Panc1 (cell line): ENCODE data around the gene TRAPPC10.

Experiments
- TF ChIP-seq, protein P1 (sequence below): fragments of 450-650 bp; IDR thresholded peaks from 2 replicates; pipeline ENCODE4 v1.5.1; 2017; ENCODE audit warnings: mild to moderate bottlenecking
- TF ChIP-seq, protein P2 (sequence below), 2 experiments: IDR thresholded peaks; 2 replicates each; pipeline ENCODE4 v1.6.1; 2011 to 2012; ENCODE audit warnings: low read depth in 2 of 2, control low read depth in 1 of 2, low read length in 1 of 2, mild to moderate bottlenecking in 1 of 2, moderate library complexity in 1 of 2; ENCODE audit not compliant: insufficient read depth in 1 of 2

DNA sequence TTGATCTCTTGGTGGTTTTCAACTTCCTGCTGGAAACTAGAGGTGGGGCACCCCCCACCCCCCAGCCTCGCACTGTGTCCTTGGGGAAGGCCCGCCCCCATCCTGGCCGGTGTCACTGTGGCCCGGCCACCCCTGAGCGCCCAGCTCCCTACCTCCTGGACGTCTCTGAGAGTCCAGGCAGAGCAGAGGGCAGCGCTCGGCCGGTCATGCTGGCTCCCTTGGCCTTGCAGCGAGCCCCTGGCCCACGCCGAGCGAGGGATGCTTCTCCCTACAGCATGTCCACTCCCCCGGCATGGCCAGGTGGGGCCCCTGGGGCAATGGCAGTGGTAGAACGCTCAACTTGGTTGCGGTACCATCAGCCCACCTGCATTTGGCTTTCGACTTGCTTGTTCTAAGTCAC is 28.7 kb upstream of the TRAPPC10 start:
- TF ChIP-seq, protein P1, sequence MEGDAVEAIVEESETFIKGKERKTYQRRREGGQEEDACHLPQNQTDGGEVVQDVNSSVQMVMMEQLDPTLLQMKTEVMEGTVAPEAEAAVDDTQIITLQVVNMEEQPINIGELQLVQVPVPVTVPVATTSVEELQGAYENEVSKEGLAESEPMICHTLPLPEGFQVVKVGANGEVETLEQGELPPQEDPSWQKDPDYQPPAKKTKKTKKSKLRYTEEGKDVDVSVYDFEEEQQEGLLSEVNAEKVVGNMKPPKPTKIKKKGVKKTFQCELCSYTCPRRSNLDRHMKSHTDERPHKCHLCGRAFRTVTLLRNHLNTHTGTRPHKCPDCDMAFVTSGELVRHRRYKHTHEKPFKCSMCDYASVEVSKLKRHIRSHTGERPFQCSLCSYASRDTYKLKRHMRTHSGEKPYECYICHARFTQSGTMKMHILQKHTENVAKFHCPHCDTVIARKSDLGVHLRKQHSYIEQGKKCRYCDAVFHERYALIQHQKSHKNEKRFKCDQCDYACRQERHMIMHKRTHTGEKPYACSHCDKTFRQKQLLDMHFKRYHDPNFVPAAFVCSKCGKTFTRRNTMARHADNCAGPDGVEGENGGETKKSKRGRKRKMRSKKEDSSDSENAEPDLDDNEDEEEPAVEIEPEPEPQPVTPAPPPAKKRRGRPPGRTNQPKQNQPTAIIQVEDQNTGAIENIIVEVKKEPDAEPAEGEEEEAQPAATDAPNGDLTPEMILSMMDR, result no peak
- TF ChIP-seq, protein P2, sequence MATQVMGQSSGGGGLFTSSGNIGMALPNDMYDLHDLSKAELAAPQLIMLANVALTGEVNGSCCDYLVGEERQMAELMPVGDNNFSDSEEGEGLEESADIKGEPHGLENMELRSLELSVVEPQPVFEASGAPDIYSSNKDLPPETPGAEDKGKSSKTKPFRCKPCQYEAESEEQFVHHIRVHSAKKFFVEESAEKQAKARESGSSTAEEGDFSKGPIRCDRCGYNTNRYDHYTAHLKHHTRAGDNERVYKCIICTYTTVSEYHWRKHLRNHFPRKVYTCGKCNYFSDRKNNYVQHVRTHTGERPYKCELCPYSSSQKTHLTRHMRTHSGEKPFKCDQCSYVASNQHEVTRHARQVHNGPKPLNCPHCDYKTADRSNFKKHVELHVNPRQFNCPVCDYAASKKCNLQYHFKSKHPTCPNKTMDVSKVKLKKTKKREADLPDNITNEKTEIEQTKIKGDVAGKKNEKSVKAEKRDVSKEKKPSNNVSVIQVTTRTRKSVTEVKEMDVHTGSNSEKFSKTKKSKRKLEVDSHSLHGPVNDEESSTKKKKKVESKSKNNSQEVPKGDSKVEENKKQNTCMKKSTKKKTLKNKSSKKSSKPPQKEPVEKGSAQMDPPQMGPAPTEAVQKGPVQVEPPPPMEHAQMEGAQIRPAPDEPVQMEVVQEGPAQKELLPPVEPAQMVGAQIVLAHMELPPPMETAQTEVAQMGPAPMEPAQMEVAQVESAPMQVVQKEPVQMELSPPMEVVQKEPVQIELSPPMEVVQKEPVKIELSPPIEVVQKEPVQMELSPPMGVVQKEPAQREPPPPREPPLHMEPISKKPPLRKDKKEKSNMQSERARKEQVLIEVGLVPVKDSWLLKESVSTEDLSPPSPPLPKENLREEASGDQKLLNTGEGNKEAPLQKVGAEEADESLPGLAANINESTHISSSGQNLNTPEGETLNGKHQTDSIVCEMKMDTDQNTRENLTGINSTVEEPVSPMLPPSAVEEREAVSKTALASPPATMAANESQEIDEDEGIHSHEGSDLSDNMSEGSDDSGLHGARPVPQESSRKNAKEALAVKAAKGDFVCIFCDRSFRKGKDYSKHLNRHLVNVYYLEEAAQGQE (IDR thresholded peaks at IDR 0.05; ENCODE audit: insufficient read depth in 1 of 2, low read depth in 2 of 2, low read length in 1 of 2), result no peak
